ENCODE results near the gene SMAD4. TPM values are rescaled to one million over a fixed set of nuclear protein-coding genes. Genes with fewer than 3 reads are reported as not detected.

SMAD4 gene
- polyA plus RNA-seq, 1 donor (not counting 4 experiments of a cell fraction or from before 2014, with no cell fraction given) = 68.2 TPM

GRCh38 chr18:51059969-51060368 lies 30.0 kb downstream of the SMAD4 start:
- H3K9me3 ChIP-seq (ENCODE audit: control insufficient read depth, low read depth, low read length) = no peaks in the 10 kb centered on the region
- H3K27me3 ChIP-seq (ENCODE audit: control insufficient read depth, extremely low read depth, insufficient read depth, low read length) = no peaks in the 10 kb centered on the region
- no peak overlapping the region for H3K27ac ChIP-seq (ENCODE audit: control insufficient read depth, insufficient read depth, low read length)
- no peaks in the 10 kb centered on the region for H3K9me1 ChIP-seq (ENCODE audit: control insufficient read depth, extremely low read depth, insufficient read depth, low read length)
- H3K36me3 ChIP-seq (ENCODE audit: control insufficient read depth in 2 of 2, extremely low read depth in 1 of 2, insufficient read depth in 2 of 2, low read length in 2 of 2) = peaks cover 7 to 8% of the 10 kb centered on the region in 2 experiments
- no peak for FAIRE-seq
- H3K4me3 ChIP-seq (ENCODE audit: control insufficient read depth in 2 of 3, extremely low read depth in 1 of 3, insufficient read depth in 2 of 3, low read depth in 1 of 3, low read length in 3 of 3) = no peak overlapping the region
- no peaks in the 10 kb centered on the region for H3K4me1 ChIP-seq (ENCODE audit: control insufficient read depth, extremely low read depth, insufficient read depth, low read length)
- no peak overlapping the region for H3K4me2 ChIP-seq (ENCODE audit: control insufficient read depth, extremely low read depth, insufficient read depth, low read depth, low read length)
- dilution Hi-C loops (cut with MboI; ENCODE audit: extremely low pct_ligation_motif_present, low sequenced_read_pairs) = no loop called here
- H2AFZ ChIP-seq (ENCODE audit: control insufficient read depth, low read length) = no peak overlapping the region
- no peak for DNase-seq (ENCODE audit: low read depth, low spot score)
- no peaks in the 10 kb centered on the region for H4K20me1 ChIP-seq (ENCODE audit: control insufficient read depth, extremely low read depth, insufficient read depth, low read length)
- TF ChIP-seq CTCF (optimal IDR thresholded peaks at IDR 0.05 in 1 of 3, IDR thresholded peaks at IDR 0.05 in 1 of 3, conservative IDR thresholded peaks at IDR 0.05 in 1 of 3; ENCODE audit: extremely low read depth in 1 of 3, insufficient read depth in 2 of 3, low read length in 3 of 3) (no peak), EZH2 (IDR thresholded peaks at IDR 0.05; ENCODE audit: low read length) (no peak)
- H3K9ac ChIP-seq (ENCODE audit: control insufficient read depth, extremely low read depth, insufficient read depth, low read length) = no peak overlapping the region
- no peaks in the 10 kb centered on the region for H3K79me2 ChIP-seq (ENCODE audit: control insufficient read depth, insufficient read depth, low read length)

- H3K36me3 ChIP-seq (ENCODE audit: control insufficient read depth in 2 of 2, extremely low read depth in 1 of 2, insufficient read depth in 2 of 2, low read length in 2 of 2) = peaks cover 3 to 7% of the 10 kb centered on the region in 2 experiments
- no peaks in the 10 kb centered on the region for H3K9me3 ChIP-seq (ENCODE audit: control insufficient read depth, low read depth, low read length)
- dilution Hi-C loops (cut with MboI; ENCODE audit: extremely low pct_ligation_motif_present, low sequenced_read_pairs) = no loop called here
Measured at GRCh38 chr18:51064256-51064655, 34.2 kb downstream of the SMAD4 start.

More at GRCh38 chr18:51064256-51064655, 34.2 kb downstream of the SMAD4 start:
- peaks cover 1% of the 10 kb centered on the region for H3K79me2 ChIP-seq (ENCODE audit: control insufficient read depth, insufficient read depth, low read length)
- H3K4me2 ChIP-seq (ENCODE audit: control insufficient read depth, extremely low read depth, insufficient read depth, low read depth, low read length) = no peak overlapping the region
- DNase-seq (ENCODE audit: low read depth, low spot score) = no peak
- H3K4me1 ChIP-seq (ENCODE audit: control insufficient read depth, extremely low read depth, insufficient read depth, low read length) = peaks cover 9% of the 10 kb centered on the region
- H3K9ac ChIP-seq (ENCODE audit: control insufficient read depth, extremely low read depth, insufficient read depth, low read length) = no peak overlapping the region
- H3K27me3 ChIP-seq (ENCODE audit: control insufficient read depth, extremely low read depth, insufficient read depth, low read length) = no peaks in the 10 kb centered on the region
- no peak overlapping the region for H2AFZ ChIP-seq (ENCODE audit: control insufficient read depth, low read length)
- no peaks in the 10 kb centered on the region for H3K9me1 ChIP-seq (ENCODE audit: control insufficient read depth, extremely low read depth, insufficient read depth, low read length)
- TF ChIP-seq EZH2 (IDR thresholded peaks at IDR 0.05; ENCODE audit: low read length) (no peak), CTCF (optimal IDR thresholded peaks at IDR 0.05 in 1 of 3, IDR thresholded peaks at IDR 0.05 in 1 of 3, conservative IDR thresholded peaks at IDR 0.05 in 1 of 3; ENCODE audit: extremely low read depth in 1 of 3, insufficient read depth in 2 of 3, low read length in 3 of 3) (no peak)
- FAIRE-seq = no peak
- H3K4me3 ChIP-seq (ENCODE audit: control insufficient read depth in 2 of 3, extremely low read depth in 1 of 3, insufficient read depth in 2 of 3, low read depth in 1 of 3, low read length in 3 of 3) = no peak overlapping the region
- H3K27ac ChIP-seq (ENCODE audit: control insufficient read depth, insufficient read depth, low read length) = no peak overlapping the region
- H4K20me1 ChIP-seq (ENCODE audit: control insufficient read depth, extremely low read depth, insufficient read depth, low read length) = no peaks in the 10 kb centered on the region
